Stimulated activated CD8-positive, alpha-beta memory T cell treated with anti-CD3 and anti-CD28 coated beads, Interleukin-12 subunit alpha, Interleukin-12 subunit beta, amount 100 ng/mL, for 4 hours (primary cell): ENCODE data around the gene RACGAP1.
A peak's percentile ranks its signal among the peaks of the same experiment; 100 is the strongest.

Experiments used
- DNase-seq: peaks from one replicate; pipeline ENCODE4 v3.0.0-alpha.2; 2020; ENCODE audit warnings: low read depth

RACGAP1 gene

DNA sequence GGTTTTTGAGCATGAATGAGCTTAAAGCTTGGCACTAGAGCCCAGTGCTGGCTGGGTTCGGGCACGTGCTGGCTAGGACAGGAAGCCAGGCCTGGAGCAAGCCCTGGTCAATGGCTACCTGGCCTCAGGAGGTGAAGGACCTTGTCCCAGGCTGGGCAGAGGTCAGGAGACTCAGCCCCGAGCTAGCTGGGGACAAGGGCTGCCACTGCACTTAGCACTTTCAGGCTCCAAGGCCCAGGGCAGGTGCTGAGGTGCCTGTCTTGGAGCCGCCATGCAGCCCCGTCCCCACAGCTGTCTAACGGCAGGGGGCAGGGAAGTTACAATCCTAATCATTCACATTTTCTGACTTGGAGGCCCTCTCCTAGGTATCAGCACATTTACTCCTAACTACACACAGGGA, 56.8 kb downstream of the RACGAP1 start:
- DNase-seq, result no peak

DNA sequence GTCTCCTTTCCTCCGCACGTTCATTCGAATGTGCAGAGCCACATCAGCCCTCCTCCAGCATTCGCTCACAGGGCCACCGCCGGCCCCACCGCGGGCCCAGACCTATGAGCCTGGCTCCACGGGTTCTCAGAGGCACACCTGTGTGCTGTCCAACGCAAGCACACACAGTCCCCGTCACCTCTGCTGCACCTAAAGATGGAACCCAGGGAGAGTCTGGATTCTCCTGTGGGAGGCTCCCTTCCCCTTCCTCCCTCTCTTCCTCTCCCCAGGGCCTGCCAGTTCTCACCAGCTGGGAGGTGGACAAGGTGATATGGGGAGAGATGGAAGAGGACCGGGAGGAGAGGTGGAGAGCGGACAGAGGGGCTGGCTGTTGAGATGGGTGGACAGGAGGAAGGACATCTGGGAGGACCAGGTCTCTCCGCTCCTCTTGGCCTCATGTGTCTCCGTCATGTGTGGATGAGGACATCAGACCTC, 57.5 kb downstream of the RACGAP1 start:
- no peak for DNase-seq

DNA sequence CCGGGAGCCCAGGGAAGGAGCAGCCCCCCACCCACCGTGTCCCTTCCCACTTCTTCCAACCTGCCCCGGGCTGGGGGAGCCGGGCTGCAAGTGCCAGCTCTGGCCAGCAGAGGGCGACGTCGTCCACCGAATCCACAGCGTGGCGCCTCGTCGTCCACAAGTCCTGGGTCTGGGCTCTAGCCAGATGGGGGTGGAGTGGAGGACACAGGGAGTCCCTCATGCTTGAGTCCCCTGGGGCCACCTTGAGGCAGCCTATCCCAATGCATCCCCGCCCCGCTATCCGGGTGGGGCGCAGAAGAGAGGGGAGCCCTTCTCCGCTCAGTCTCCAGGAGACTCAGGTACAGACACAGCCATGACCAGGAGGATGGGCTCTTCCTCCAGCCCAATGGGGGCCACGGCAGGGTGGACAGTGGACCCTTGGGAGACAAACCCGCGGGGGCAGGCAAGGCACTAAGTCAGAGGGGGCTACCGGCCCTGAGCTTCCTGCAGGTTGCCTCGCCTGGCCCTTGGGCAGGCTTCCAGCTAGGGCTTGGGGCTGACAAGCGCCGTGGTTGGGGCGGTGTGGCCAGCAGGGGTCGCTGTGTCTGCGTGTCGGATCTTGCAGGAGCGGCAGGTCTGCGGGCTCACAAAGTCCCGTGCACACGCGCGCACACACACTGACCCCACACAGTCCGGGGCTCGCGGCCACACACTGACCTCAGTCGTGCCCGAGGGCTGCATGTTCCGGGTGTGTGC, 58.1 kb downstream of the RACGAP1 start:
- DNase-seq, result peak; percentile 77

DNA sequence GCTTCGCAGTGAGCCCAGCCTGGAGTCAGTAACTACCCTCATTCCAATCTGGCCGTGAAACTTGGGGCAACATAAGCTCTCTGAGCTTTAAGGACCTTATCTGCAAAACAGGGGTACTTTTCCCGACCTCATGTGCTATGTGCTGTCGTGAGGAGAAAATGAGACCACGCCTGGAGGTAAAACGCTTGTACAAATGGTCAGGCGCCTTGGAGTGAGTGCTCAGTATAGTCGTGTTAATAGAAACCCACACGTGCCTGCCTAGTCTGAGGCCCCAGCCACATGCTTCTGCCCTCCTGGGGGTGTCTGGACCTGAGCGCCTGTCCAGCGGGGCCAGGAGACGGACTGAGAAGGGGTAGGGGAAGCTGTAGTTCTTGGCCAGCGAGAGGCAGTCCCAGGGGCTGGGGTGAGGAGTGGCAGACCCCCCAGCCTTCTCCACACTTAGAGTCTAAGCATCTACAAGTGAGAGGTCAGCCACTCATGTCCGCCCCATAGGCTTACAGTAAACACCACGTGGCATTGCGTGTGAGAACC, 58.7 kb downstream of the RACGAP1 start:
- no peak for DNase-seq

DNA sequence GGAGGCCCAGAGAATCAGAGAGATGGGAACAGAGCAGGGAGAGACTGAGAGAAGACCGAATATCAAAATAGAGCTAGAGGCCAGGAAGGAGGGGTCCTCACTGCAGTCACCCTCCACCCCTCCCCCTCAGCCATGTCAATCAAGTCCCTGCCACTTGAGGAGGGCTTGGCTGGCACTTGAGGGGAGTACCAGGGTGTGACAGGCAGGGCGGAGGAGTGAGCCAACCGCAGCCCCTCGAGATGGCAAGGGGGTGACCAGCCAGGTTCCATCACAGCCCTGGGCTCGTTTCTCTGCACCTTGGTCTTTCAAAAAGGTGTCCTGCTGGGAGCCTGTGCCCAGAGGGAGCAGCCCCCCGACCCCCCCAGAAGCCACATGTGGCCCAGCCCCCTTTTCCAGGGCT, 59.5 kb downstream of the RACGAP1 start:
- DNase-seq, result no peak

DNA sequence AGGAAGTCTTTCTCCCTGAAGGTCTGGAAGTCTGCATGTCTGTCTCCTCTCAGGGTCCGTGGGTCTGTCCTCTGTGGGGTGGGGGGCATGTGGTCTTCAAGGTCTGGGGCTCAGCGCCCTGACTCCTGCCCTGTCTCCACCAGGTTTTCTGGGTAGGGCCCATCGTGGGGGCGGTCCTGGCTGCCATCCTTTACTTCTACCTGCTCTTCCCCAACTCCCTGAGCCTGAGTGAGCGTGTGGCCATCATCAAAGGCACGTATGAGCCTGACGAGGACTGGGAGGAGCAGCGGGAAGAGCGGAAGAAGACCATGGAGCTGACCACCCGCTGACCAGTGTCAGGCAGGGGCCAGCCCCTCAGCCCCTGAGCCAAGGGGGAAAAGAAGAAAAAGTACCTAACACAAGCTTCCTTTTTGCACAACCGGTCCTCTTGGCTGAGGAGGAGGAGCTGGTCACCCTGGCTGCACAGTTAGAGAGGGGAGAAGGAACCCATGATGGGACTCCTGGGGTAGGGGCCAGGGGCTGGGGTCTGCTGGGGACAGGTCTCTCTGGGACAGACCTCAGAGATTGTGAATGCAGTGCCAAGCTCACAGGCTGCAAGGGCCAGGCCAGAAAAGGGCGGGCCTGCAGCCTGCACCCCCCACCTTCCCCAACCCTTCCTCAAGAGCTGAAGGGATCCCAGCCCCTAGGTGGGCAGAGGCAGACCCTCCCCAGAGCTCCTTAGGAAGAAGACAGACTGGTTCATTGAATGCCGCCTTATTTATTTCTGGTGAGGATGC, 60.3 kb downstream of the RACGAP1 start:
- DNase-seq, result no peak

DNA sequence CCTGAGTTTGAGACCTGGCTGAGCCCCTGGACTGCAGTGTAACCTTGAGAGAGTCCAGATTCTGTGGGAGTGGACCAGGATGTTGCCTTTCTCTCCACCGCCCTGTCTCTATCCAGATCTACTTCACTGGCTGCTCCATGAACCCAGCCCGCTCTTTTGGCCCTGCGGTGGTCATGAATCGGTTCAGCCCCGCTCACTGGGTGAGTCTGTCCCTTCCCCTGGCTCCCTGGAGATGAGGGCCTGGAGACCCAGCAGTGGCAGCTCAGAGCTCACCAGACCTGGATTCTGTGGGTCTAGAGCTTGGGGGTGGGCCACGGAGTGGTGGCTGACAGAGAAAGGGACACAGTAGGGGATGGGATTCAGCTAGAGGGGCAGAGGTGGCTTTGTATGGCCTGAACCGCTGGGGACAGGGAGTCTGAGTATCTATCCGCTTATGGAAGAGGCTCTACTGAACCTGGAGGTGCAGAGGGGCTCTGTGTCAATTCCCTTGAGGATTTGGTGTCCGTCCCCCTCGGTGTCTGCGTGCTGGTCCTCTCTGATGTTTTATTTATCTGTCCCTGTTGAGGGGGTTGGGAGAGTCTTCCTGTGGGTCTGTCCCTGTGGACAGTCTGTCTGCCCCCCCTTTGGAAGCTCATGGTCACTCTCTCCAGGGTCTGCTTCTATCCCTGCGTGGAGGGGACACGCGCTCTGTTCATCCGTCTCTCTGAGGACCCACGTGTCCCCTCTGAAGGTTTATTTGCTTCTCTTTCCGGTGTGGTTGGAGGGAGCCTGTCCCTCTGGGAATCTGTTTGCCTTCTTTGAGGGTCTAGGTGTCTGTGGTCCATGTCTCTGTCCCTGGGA, 61.1 kb downstream of the RACGAP1 start:
- no peak for DNase-seq

DNA sequence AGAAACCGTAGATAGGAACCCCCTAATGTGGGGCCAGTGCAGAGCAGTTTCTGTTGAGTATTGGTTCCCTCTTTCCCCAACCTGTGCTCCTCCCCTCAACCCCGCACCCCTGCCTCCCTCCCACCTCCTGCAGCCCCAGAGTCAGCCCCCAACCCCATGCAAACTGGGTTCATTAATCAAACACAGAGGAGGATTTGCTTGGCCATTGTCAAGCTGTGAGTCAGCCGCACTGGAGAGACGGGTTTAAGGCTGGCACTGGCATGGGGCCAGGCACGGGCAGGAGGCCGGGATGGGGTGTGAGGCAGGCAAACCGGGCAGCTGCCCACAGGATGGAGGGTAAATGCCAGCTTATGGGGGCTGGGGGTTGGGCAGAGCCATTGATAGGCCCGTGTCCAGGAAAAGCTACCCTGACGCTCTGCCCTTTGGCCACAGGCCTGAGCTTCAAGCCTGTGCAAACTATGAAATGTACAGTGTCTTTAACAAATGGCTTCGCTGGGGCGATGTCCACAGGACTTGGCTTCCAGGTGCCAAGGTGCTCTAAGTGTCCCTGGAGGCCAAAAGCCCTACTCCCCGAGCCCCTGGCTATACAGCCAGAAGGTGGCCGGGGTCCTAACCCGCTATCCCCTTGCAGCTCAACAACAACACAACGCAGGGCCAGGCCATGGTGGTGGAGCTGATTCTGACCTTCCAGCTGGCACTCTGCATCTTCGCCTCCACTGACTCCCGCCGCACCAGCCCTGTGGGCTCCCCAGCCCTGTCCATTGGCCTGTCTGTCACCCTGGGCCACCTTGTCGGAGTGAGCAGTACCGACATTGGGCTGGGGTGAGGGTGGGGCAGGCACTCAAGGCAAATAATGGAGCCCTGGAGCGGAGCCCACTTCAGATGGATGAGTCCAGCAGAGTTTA, 62.2 kb downstream of the RACGAP1 start:
- no peak for DNase-seq

DNA sequence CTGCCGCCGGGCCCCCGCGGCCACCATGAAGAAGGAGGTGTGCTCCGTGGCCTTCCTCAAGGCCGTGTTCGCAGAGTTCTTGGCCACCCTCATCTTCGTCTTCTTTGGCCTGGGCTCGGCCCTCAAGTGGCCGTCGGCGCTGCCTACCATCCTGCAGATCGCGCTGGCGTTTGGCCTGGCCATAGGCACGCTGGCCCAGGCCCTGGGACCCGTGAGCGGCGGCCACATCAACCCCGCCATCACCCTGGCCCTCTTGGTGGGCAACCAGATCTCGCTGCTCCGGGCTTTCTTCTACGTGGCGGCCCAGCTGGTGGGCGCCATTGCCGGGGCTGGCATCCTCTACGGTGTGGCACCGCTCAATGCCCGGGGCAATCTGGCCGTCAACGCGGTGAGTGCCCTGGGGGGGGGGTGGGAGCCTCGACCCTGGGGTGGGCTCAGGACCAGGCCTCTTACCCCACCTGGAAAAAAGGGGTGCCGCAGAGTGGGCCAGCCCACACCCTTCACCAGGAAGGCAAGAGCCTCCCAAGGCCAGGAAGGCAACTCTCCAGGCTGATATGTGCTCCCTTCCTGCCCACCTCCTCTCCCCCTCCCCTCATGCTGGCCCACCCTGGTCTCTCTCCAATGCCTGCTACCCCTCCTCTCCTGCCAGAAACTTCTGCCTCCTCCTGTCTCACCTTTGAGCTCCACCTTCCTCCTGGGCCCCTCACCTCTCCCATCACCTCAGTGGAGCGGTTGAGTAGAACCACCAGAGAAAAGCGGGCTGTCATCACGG, 63.1 kb downstream of the RACGAP1 start:
- DNase-seq, result no peak

DNA sequence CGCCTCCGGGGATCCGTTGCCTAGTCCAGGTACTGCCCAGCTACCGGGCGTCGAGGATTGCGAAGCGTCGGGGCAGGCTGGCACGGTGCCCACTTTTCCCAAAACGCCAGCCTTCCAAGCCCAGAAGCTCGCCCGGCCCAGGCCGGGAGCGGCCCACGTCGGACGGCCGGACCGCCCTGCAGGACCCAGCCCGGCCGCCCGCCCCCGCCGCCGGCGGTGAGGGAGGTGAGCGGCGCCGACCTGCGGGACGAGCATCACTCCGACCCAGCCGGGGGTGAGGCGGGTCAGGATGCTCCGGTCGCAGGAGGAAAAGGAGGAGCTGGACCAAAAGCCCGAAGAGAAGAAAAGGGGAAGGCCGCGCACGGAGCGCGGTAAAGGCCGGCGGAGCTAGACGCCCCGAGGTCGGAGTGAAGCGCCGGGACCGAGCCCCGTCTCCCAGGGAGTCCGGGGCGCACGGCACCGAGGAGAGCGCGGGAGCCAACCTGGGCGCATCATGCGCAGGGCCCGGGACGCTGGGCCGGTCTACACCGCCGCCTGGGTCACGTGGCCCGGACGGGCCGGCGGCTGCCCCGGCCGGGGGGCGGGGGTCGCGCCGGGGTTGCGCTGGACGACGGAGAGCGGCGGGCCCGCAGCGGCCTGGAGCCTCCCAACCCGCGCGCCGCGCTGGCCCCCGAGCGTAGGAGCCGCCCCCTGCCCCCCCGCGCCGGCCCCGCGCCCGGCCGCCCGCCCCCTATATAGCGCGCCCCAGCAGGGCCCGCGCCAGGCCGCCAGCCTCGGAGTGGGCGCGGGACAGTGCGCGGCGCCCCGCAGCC, 64.0 kb downstream of the RACGAP1 start, which contains the start of gene AQP5:
TSS of gene AQP5 (plus strand) at position 762 of the 812 bp plus-strand sequence. CDS start 146 bp downstream, outside the sequence.
- DNase-seq, result no peak

DNA sequence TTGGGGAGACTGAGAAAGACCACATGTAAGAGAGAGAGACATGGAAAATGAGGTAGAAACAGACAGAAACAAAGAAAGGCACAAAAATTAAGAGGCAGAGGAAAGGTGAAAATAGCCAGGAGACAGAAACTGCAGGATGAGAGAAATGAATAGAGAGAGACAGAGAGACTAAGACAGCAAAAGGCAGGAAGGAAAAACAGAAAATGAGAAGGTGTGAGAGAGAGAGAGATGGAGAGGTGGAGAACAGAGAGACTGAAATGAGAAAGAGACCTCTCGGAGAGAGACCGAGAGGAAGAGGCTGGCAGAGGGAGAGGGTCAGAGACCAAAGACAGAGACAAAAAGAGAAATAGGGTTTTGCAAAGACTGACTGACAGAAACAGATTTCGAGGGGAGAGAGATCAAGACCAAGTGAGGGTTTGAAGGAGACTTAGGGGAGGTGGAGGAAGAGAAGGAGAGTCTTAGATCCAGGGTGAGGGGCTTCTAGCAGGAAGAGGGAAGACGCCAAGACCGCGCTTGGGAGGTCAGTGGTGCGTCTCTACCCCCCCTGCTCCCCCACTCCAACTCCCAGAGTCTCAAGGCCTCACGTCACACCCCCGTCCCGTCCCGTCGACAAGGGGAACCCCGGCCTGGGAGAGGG, 64.7 kb downstream of the RACGAP1 start:
- DNase-seq, result no peak

DNA sequence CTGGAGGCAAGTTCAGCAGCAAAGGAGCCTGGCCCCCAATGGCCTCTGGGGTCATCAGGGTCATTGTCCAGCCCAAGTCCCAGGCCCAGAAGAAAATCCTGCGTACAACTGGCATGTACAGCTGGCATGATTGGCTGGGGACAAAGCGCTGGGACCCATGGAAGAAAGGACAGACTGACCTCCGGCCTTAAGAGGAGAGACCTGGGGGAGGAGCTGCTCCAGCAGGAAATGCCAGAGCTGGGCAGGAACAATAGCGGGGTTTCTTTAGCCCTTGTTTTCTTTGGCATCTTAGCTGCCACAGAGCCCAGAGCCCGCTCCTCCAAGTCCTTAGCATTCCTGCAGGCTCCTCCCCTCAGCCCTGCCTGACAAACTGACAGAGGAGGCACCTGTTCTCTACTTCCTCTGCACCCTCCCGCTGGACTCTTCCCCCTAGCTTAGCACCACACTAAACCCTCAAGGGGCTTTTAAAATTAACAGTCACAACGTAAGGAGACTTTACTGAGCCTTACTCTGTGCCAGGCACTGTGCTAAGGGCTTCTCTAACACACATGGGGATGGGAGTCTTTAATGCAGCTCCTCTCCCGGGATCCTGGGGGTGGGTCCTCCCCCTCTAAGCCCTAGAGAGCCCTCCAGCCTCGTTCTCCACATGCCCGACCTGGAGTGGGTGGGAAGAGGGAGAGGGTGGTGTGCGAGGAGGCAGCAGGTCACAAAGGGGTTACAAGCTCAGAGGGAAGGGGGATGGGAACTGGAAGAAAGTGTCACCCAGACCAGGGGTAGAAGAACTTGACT, 65.4 kb downstream of the RACGAP1 start:
- DNase-seq, result no peak

DNA sequence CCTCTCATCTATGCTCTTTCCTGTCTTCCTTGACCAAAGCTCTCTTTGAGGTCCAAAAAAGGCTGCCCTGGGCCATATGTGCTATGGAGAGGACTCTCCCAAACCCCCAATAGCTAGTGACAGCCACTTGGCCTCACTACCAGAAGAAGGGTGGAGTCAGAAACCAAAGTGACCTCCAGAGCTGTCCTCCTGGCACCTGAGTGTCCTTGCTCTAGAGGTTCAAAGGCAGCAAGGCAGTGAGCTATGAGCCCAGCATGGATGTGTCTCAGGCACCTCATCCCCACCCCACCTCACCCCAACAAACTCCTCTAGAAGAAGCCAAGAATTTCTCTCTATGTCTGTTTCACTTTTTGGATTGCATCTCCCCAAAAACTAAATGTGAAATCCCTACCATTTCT, 67.7 kb downstream of the RACGAP1 start:
- DNase-seq, result no peak

DNA sequence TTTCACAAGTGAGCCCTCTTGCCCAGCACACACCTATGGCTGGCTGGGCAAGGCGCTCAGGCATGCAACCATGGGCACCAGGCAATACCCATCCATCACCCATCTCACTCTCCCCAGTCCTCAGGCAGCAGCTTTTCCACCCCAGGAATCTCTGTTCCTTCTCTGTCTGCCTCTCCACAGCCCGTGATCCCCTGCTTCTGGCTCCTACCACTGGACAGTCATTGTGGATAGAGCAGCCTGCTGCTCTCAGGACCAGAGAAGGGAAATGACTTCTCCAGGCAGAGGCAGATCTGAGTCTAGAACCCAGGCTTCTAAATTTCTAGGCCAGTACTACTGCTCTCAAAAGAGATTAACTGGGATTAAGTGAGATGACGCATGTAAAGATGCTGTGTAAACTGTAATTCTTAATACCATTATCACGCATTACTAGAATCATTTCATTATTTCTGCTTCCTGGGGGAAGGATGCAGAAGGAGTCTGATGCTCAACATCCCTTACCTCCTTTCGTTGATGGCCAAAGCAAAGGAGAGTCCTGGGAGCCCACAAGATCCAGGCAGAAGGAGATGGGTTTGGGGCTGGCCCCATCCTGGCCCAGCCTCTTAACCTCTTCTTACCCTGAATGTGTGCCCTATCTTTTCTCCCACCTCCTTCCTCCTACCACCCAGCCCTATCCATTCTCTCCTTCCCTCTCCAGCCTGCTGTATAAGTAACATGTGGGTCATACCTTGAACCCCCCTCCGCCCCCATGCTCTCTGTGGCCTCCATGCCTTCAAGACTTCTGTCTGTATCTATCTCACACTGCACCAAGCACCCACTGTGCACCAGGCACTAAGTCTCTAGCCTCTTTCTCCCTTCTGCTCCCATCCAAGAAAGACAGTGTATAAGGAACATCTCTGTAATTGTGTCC, 68.4 kb downstream of the RACGAP1 start:
- no peak for DNase-seq

DNA sequence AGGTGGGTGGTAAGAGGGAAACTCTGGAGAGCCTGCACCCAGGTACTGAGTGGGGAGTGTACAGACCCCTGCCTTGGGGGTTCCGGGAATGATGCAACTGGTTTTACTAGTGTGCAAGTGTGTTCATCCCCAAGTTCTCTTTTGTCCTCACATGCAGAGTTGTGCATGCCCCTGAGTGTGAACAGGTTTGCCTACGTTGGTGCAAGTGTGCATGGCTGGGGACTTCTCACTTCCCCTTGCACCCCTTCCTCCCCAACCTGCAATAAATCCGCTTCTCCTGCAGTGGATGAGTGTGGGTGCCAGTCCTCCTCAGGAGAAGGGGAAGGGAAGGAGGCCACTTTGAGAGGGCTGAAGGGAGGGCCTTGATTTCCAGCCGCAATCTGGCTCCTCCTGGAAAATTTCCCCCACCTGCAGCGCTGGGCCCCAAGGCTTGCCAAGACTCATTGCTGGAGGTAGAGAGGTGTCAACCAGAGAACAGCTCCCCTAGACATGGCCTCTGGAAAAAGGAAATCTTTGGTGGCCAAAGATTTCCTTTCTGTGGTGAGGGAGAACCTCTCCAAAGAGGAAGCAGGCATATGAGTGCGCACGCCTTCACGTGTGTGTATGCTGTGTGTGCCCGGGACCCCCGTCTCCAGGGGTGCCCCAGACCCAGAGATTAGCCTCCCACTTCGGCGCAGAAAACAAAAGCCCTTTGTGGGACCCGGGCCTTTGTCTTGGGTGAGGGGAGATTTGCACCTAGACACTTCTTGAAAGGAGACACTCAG, 69.2 kb downstream of the RACGAP1 start:
- DNase-seq, result no peak
